Measurements from ENCODE around the gene RAB3GAP2.
A peak's percentile ranks its signal among the peaks of the same experiment; 100 is the strongest.
"Not testable (repeated sequence)": the region's sequence is repeated elsewhere in the genome, so short reads cannot be mapped to it uniquely, and the experiment has no call there.

RAB3GAP2 gene

DNA sequence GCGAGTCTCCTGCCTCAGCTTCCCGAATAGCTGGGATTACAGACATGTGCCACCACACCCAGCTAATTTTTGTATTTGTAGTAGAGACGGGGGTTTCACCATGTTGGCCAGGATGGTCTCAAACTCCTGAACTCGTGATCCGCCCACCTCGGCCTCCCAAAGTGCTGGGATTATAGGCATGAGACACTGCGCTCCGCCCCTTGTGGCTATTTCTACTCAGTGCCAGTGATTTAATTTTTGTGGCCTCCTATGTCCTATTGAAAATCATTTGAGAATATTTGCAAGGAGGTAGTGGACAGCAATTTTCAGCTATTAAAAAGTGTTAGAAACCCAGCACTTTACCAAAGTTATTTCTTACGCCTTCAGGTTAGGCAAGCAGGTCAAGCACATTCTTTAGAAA lies 36.0 kb downstream of the RAB3GAP2 start:
- DNase-seq, result not testable (repeated sequence)

DNA sequence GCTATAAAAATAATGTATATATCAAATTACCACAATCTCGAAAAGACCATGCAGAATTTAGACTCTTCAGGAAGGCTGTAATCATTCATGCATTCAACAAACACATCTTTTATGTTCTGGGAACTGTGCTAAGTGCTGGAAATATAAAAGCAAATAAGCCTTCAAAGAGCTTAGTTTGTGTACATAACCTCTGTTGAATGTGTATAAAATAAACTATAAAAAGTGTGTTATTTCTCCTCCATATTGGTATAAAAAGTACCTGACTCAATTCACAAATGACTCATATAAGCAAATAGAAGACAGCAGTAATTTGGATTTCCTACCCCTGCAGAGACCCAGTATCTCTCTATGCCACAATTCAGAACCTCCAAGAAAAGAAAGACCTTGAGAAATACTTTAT lies 36.8 kb downstream of the RAB3GAP2 start:
- no peak for DNase-seq

DNA sequence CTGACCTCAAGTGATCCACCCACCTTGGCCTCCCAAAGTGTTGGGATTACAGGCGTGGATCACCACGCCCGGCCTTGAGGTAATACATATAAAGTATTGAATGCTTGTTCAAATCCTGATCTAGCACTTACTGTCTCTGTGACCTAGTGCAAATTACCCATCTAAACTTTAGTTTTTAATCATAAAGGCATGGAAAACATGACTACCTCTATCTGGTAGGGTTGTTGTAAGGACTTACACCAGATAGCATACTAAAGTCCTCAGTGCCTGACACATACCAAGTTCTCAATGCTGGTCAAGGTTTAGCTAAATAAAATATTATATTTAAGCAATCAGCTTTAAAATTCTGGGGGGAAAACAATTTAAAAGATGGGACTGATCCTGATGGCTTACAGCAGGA lies 38.3 kb downstream of the RAB3GAP2 start:
- no peak for DNase-seq

DNA sequence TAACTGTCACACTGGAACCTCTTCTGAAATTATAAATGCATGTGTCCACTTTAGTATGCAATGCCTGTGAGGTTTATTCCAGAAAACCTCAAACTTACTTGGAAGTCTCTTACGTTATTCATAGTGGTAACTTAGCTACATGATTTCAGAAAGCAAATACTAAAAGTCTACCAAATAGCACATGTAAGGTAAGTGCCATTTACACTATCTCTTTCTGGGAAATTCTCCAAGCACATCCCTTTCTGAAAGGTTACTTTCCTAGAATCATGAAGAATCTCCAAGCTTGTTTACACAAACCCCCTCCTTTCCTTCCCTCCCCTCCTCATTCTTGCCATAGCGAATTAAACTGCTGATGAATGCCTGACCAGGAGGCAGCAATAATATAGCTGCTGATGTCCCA lies 42.5 kb downstream of the RAB3GAP2 start:
- DNase-seq, result no peak

DNA sequence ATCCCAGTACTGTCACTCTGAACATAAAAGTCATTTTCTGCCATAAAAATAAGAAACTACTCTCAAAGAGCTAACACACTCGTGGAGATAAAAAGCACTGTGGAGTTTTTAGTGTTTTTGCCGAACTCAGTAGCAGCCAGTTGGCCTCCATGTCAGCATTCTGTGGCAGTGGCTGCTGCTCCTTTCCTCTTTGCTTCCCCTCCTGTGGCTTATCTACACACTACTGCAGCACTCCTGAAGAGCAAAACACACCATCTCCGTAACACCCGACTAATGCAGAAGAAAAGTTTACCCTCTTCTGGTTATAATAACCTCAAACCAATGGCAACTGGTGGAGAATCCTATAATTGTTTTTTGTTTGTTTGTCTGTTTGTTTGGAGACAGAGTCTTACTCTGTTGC lies 44.9 kb downstream of the RAB3GAP2 start:
- DNase-seq, result no peak

DNA sequence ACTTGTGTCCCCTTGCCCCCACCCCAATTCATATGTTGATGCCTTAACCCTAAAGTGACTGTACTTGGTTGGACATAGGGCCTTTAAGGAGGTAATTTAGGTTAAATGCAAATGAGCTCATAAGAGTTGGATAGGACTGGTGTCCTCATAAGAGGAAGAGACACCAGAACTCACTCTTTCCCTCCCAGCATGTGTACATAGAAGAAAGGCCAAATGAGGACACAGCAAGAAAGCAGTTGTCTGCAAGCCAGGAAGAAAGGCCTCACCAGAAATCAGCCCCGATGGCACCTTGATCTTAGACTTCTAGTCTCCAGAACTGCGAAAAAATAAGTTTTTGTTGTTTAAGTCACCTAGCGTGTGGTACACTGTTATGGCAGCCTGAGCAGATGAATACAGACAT lies 45.5 kb downstream of the RAB3GAP2 start:
- DNase-seq, result no peak

DNA sequence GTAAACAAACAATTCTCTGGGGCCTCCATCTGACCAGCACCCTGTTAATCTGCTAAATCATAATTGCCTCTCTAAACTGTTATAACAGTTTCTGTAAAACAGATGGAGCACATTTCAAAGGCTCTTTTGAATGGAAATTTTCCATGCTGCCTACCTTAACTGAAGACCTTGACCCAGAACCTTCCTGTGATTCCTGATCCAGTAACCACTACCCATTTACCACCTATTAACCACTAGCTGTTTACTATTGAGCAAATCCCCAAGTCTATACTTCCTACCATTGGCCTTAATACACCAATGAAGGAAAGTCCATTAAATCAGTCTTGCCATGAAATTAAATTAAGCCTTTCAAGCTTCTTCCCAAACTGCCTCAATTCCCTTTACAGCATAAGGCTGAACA lies 46.3 kb downstream of the RAB3GAP2 start:
- no peak for DNase-seq

DNA sequence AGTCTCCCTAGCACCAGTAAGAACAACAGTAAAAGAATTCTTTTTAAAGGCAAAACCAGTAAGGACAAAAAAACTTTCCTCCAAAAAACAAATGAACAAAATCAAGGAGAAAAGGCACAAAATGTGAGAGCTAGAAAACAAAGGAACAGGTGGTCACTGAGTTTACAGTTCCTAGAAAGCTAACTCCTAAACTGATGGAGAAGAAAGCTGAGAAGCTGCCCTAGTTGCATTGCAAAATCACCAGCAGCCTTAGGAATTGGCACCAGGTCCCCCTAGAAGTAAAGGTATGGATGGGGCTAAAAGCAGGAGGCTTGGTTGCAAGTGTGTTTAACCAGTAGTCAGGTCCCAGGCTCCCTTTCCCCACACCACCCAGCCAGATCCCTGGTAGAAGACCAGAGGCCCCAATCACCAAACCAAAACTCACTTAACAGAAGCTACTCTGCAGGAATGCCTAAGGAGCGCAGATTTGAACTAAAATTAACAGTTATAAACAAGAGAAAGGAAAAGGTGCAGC lies 47.6 kb downstream of the RAB3GAP2 start:
- no peak for DNase-seq

DNA sequence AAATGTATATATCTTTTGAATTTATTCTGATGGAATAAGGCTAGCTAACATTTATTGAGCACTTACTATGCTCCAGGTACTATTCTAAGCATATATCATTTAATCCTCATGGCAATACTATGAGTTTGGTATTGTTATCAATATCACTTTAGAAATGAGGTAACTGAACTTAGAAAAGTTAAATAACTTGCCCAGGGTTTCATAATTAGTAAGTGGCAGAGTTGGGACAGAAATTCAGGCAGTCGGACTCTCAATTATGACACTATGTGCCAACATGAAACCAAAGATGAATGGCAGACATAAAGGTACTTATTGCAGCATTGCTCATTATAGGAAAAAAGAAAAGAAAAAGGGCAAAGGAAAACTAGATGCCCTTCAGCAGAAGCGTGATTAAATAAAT lies 48.2 kb downstream of the RAB3GAP2 start:
- no peak for DNase-seq

DNA sequence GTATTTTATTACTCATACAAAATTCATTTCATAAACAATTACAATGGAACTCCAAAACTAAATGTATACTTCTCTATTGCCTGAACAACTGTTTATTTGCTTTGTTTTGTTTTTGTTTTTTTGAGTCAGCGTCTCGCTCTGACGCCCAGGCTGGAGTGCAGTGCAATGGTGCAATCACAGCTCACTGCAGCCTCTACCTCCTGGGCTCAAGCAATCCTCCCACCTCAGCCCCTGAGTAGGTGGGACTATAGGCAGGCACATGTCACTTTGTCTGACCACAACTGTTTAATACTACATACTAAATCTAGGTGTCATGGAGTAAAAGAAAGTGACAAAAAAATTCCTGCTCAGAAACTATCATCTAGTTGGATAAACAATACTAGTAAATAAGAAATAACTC lies 49.3 kb downstream of the RAB3GAP2 start:
- no peak for DNase-seq

DNA sequence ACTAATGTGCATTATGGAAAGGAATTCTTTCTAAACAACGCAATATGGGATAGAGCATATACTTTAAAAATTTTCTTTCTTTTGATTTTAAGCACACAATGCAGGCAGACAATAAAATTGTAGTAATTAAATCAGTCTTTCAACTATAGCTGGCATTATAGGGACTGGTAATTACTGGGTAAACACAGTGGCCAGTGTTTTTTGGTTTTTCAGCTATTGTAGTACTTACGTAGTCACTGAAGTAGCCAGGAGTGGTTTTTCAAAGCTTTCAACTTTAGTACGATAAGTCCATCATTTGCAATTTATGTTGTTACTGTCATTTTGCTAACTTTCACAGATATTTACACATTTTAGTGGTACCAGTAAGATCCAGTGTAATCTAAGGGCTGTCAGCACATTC lies 50.6 kb downstream of the RAB3GAP2 start:
- no peak for DNase-seq

DNA sequence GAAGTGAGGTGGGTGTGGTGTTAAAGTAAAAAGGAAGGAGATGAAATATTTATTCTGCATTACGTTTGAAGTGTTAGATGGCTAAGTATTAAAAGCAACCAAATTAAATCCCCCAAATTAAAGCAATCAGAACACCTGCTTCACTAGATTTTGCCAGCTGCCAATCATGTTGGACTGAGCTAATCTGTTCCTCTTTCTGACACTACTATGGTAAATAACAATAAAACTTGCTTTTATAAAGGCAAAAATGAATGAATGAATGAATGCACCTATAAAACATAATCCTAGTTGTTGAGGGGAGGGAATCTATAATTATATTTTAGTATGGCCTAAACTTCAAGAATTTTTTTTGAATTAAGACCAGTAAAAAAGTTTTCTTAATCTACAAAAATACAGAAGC lies 51.0 kb downstream of the RAB3GAP2 start:
- DNase-seq, result no peak

DNA sequence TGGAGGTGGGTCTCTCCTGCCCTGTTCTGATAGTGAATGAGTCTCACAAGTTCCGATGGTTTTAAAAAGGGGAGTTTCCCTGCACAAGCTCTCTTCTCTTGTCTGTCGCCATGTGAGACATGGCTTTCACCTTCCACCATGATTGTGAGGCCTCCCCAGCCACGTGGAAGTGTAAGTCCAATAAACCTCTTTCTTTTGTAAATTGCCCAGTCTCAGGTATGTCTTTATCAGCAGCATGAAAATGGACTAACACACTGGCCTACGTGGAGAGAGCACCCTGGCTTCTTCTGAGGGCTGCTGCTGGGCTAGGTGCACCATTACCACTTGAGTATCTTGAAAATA lies 51.6 kb downstream of the RAB3GAP2 start:
- not testable (repeated sequence) for DNase-seq

DNA sequence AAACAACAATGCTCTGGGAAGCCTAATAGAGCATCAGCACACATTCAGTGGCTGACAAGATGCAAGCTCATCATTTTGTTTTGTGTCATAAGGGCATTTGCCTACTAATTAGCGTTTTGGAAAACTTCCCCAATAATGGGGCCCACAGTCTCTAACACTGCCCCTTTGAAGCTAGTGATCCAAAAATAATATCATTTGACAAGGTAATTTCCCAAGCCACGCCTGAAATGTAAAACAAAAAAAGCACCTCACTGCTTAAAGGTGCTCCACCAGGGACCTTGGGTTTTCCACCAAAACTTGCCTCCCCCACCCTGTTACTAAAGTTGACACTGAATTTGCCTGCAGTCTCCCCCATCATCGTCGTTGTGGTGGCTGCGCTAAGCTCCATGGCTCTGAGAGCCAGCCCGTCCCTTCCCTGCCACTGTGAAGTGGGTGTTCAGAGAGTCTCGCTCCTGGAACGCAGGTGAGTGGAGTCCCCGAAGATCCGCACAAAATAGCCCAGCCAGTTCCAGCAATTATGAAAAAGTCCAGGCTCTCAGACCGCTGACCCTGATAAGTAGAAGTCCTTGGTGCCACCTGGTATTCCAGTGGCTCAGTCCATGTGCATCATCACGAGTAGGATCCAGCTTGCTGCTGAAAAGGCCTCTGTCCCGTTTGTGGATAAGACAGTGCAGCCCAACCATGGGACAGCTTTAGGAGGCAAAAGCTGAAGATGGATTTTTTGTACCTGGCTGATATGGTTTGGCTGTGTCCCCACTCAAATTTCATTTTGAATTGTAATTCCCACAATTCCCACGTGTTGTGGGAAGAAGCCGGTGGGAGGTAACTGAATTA lies 52.2 kb downstream of the RAB3GAP2 start:
- no peak for DNase-seq

DNA sequence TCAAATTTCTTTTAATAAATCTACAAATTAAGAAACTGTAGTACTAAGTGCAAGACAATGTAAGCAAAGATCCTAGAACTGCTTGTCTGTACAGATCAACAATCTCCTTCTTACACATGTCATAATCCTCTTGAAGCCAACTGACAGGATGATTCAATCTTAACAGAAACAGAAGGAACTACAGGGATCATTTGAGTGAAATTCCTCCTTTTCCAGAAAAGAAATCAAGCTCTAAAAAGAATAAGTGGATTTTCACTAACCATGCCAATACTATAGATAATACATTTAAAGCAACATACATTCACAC lies 53.2 kb downstream of the RAB3GAP2 start:
- no peak for DNase-seq

DNA sequence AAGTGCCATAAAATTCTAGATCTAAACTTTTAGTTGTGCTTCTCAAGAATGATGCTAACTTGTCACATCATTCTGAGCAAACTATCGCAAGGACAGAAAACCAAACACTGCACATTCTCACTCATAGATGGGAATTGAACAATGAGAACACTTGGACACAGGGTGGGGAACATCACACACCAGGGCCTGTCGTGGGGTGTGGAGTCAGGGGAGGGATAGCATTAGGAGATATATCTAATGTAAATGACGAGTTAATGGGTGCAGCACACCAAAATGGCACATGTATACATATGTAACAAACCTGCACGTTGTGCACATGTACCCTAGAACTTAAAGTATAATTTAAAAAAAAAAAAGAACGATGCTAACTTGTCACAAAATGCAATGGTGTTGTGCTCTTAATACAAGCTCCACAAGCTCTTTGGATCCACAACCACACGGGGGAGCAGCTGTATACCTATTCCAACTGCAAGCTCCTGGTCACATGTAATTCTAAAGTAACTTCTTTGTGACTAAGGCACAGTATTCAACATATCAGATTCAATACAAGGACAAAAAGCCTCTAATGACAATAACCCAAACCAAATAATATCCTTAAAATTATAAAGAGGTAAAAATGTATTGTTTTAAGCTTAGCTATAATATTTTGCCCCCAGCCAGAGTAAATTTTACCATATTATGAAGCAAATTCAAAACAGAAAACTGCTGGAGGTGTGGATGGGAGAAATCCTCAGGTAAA lies 53.7 kb downstream of the RAB3GAP2 start:
- peak; percentile 11 to 38 for DNase-seq

DNA sequence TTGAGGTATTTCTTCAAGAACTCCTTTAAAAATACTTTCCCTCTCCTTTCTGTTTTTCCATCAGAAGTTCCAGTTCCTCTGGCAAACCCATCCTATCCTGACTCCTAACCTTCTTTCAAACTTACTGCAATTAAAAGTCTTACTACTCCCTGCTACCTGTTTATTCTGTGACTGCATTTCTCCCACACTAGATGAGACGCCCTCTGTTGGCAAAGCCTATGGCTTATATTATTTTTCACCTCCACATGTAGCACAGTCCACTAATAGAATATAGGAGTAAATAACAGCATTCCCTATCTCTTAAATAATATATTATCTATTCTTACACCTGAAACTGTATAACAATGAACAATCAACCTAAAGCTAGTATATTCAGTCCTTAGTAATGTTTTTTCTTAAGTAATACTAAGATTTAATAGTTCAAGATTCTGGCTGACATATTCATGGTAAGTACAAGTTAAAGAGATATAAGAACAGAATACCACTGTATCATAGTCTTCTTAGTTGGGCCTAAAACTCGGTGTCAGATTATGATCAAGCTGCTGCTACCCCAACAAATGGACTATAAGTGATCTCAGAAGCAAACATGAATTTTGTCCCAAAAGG lies 54.8 kb downstream of the RAB3GAP2 start:
- DNase-seq, result no peak

DNA sequence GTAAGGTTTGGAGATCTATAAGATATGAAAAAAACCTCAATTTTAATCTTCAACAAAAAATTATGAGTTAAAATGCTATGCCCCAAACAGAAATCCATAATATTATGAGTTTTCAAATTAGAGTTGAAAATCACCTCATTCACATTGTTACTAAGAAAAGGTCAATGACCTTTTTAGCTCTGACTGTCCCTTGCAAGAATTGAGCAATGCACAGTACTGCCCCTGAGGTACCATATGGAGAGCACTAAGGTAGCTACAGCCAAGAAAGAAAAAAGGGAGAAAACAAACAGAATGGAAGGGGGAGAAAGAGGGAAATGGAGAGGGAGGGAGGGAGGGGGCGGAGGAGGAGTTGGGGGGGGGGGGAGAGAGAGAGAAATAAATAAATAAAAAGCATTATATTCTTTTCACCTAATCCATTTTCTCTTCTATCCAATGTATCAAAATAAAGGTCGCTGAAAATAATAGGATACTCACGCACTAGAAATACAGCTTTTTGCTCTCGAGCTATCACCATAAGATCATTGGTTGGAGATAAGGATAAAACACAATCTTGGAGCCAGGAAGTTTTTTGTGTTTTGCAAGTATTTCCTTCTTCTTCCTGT lies 58.8 kb downstream of the RAB3GAP2 start:
- DNase-seq, result no peak

DNA sequence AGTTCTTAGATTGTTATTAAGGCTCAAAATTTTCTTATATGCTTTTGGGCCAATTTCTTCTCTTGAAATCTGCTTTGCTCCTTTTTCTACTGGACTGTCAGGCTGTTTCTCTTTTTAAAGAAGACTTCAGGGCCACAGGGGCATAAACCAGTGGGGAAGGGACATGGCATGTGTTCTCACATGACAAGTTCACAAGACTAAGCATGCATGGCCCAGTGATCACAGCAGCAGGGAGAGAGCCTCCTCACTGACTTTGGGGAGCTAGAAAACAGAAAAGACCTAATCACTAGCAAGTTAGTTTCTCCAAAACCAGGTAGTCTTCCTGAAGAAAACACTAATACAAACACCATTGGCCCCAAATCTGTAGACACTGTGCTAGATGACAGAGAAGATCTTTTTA lies 64.8 kb downstream of the RAB3GAP2 start:
- DNase-seq, result no peak

DNA sequence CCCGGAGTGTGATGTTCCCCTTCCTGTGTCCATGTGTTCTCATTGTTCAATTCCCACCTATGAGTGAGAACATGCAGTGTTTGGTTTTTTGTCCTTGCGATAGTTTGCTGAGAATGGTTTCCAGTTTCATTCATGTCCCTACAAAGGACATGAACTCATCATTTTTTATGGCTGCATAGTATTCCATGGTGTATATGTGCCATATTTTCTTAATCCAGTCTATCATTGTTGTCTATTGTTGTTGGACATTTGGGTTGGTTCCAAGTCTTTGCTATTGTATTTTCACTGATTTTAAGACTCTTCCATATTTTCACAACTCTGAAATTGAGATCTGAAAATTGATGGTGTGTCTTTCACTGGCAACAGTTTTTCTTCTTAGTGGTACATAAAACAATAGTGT lies 67.5 kb downstream of the RAB3GAP2 start:
- DNase-seq, result not testable (repeated sequence)

DNA sequence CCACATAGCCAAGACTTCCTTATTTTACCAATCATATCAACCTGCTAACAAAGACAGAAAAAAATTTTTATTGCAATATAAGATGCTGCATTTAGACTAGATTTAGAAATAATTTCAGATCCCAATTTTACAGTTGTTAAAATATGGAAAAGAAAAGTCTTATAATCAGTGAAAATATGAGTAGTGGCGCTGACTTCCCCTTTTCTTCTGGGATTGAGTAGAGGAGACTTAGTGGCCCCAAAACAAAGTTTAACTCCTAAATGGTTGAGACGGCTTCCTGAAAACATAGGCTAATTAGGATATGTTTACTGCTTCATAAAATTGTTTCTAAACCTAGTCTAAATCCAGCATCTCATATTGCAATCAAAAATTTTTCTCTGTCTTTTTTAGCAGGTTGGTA lies 68.4 kb downstream of the RAB3GAP2 start:
- no peak for DNase-seq

DNA sequence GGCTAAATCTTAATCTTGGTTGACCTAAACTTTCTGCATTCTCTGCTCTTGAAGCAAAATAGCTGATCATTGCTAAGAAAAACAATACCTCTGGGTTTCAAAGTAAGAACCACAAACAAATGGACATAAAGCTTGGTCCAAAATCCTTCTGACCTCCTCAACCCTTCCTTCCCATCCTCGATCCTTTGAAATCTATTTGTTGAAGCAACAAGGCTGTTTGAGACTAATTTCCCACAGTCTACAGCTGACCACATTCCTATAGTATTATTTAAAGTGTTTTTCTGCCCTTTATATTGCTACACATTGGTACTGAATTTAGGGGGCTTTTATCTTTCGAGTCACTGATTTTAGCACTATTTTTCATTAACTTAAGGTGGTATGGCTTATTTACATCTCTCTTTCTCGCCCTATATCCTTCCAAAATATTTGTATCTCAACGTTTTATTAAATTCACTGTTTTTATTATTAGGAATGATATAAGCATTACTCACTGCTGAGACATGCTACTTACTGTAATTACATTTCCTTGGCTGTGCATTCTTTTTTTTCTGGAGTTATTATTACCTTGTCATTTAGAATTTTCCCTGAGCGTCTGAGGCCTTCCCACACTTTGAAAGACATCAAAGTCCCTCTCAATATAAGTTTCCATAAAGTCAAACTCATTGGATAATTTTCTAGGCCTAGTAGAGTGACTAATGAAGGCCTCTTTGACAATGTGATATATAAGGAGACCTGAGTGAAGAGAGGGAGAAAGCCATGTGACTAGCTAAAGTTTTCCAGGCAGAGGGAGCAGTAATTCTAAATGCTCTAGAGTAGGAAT lies 73.9 kb downstream of the RAB3GAP2 start:
- no peak for DNase-seq

DNA sequence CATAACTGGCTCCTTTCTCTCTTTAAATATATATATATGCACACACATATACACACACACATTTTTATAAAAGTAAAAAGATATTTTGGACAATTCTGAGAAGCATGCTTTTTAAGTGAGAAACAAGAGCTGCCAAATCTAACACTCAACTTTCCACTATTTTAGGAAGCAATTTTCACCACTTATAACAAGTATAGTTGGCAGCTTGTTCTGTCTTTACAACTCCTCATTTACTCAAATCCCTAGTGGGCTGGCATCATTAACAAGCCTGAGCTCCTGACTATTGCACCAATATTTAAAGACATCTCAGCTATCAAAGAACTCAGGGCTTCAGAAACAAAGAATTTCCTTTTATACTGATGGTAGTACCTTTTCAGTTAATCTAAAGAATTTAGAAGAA lies 76.6 kb downstream of the RAB3GAP2 start:
- no peak for DNase-seq

Data from stimulated activated CD4-positive, alpha-beta T cell treated with anti-CD3 and anti-CD28 coated beads, Interleukin-2, amount 100 ng/mL, for 48 hours (primary cell).